BE2C (cell line): Measurements from ENCODE around the gene CDC34. TPM values are rescaled to one million over a fixed set of nuclear protein-coding genes. Genes with fewer than 3 reads are reported as not detected.

ENCODE experiments used
- DNase-seq: peaks from one replicate; pipeline ENCODE4 v3.0.0-alpha.2; 2020
- H3K27me3 ChIP-seq: fragments of 250-450 bp; sonication (Bioruptor Pico); 2 replicates; pipeline ENCODE4 v1.5.1; 2020; ENCODE audit warnings: mild to moderate bottlenecking
- H3K36me3 ChIP-seq: fragments of 250-450 bp; sonication (Bioruptor Pico); 2 replicates; pipeline ENCODE4 v1.5.1; 2020; ENCODE audit warnings: mild to moderate bottlenecking
- H3K4me1 ChIP-seq: fragments of 250-450 bp; sonication (Bioruptor Pico); 2 replicates; pipeline ENCODE4 v1.5.1; 2020
- H3K4me3 ChIP-seq: 2 replicates; pipeline ENCODE4 v1.5.1; 2011; ENCODE audit warnings: low read depth, low read length
- H3K9me3 ChIP-seq: fragments of 250-450 bp; sonication (Bioruptor Pico); 2 replicates; pipeline ENCODE4 v1.5.1; 2020
- CTCF ChIP-seq: IDR thresholded peaks from 2 replicates; pipeline ENCODE4 v1.5.1; 2012; ENCODE audit warnings: mild to moderate bottlenecking, low read depth, low read length
- polyA plus RNA-seq: library from polyadenylated mRNA; unstranded; fragments of >200 nt; gene quantifications from one replicate; pipeline ENCODE4 v1.2.1, GENCODE V29; 2012; ENCODE audit warnings: low read depth, missing spikeins; ENCODE audit not compliant: insufficient read length, insufficient read depth

CDC34 gene
- 318 TPM for polyA plus RNA-seq

GRCh38 chr19:531753-532560 is at the start of gene CDC34:
Gene CDC34, plus strand, starts transcription at chr19:531760. Its CDS starts 172 bp downstream, at chr19:531932.
- Histone ChIP-seq H3K27me3 (0 out of 2 replicates have a peak, but pooled peaks cover 2% of the 10 kb centered on the region), H3K36me3 (peaks cover 20% of the 10 kb centered on the region), H3K4me1 (peaks cover 3% of the 10 kb centered on the region), H3K4me3 (peak within 1 kb of the TSS; percentile 94), H3K9me3 (no peaks in the 10 kb centered on the region)
- no peak for DNase-seq
- TF ChIP-seq CTCF: no peak

GRCh38 chr19:482186-483041 is 49.1 kb upstream of the CDC34 start:
- no peak for TF ChIP-seq CTCF
- peaks cover 11% of the 10 kb centered on the region for H3K27me3 ChIP-seq
- no peaks in the 10 kb centered on the region for H3K36me3 ChIP-seq
- no peak for DNase-seq
- H3K4me1 ChIP-seq: no peaks in the 10 kb centered on the region
- no peaks in the 10 kb centered on the region for H3K9me3 ChIP-seq
- no peak overlapping the region for H3K4me3 ChIP-seq

- H3K27me3 ChIP-seq: peaks cover 11% of the 10 kb centered on the region
- TF ChIP-seq CTCF: no peak
- no peak overlapping the region for H3K4me3 ChIP-seq
- H3K4me1 ChIP-seq: no peaks in the 10 kb centered on the region
- no peaks in the 10 kb centered on the region for H3K9me3 ChIP-seq
- H3K36me3 ChIP-seq: no peaks in the 10 kb centered on the region
- DNase-seq: no peak
Measured at GRCh38 chr19:483332-484072, 48.1 kb upstream of the CDC34 start.

GRCh38 chr19:484494-484893 is 47.1 kb upstream of the CDC34 start:
- Histone ChIP-seq H3K4me1 (no peaks in the 10 kb centered on the region), H3K9me3 (no peaks in the 10 kb centered on the region), H3K27me3 (peaks cover 11% of the 10 kb centered on the region), H3K36me3 (no peaks in the 10 kb centered on the region), H3K4me3 (no peak overlapping the region)
- no peak for DNase-seq
- TF ChIP-seq CTCF: no peak

- DNase-seq: no peak
- H3K4me1 ChIP-seq: no peaks in the 10 kb centered on the region
- H3K4me3 ChIP-seq: no peak overlapping the region
- no peak for TF ChIP-seq CTCF
- peaks cover 11% of the 10 kb centered on the region for H3K27me3 ChIP-seq
- no peaks in the 10 kb centered on the region for H3K36me3 ChIP-seq
- no peaks in the 10 kb centered on the region for H3K9me3 ChIP-seq
Measured at GRCh38 chr19:485077-485476, 46.5 kb upstream of the CDC34 start.
